Epithelial cell of esophagus (primary cell): Measurements from ENCODE around the gene TLNRD1.

Experiments
- DNase-seq: peaks from one replicate; pipeline ENCODE4 v3.0.0; 2010; ENCODE audit warnings: low read depth
- H3K4me3 ChIP-seq: 2 replicates; pipeline ENCODE4 v1.5.1; 2011; ENCODE audit warnings: mild to moderate bottlenecking, low read length, control low read depth
- TF ChIP-seq, protein P1 (sequence below): IDR thresholded peaks from 2 replicates; pipeline ENCODE4 v1.5.1; 2011; ENCODE audit warnings: low read depth, mild to moderate bottlenecking, low read length, control low read depth, inconsistent platforms; ENCODE audit not compliant: insufficient read depth; ENCODE audit errors: missing control alignments

Gene TLNRD1

DNA sequence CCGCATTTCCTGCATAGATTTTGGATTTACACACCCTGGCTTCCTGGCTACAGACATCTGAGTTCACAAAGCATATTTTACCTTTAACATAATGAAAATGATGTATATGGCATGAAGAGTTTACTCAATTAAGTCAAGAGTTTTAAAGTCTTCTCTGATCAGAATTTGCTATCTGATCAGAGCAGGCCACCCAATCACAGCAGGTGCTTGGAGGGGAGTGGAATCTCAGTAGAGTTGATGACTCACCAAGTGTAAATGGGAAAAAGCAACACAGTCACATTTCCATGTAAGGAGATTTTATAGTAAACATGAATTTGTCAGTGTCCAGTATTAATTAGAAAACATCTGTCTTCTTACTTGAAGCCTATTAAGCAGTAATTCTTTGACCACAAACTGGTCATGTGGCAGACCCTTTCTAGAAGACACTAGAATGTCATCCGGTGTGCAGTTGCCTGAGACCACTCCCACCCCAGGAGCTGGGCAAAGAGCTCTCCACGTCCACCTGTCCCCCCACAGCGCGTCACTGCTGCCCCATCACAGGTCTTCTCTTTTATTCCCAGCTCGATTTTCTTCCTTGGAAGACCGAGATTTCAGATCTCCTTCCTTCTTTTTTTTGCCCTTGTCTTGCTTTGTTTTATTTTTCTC is 21.9 kb upstream of the TLNRD1 start:
- no peak overlapping the region for H3K4me3 ChIP-seq
- DNase-seq: no peak
- TF ChIP-seq, protein P1, sequence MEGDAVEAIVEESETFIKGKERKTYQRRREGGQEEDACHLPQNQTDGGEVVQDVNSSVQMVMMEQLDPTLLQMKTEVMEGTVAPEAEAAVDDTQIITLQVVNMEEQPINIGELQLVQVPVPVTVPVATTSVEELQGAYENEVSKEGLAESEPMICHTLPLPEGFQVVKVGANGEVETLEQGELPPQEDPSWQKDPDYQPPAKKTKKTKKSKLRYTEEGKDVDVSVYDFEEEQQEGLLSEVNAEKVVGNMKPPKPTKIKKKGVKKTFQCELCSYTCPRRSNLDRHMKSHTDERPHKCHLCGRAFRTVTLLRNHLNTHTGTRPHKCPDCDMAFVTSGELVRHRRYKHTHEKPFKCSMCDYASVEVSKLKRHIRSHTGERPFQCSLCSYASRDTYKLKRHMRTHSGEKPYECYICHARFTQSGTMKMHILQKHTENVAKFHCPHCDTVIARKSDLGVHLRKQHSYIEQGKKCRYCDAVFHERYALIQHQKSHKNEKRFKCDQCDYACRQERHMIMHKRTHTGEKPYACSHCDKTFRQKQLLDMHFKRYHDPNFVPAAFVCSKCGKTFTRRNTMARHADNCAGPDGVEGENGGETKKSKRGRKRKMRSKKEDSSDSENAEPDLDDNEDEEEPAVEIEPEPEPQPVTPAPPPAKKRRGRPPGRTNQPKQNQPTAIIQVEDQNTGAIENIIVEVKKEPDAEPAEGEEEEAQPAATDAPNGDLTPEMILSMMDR: no peak

DNA sequence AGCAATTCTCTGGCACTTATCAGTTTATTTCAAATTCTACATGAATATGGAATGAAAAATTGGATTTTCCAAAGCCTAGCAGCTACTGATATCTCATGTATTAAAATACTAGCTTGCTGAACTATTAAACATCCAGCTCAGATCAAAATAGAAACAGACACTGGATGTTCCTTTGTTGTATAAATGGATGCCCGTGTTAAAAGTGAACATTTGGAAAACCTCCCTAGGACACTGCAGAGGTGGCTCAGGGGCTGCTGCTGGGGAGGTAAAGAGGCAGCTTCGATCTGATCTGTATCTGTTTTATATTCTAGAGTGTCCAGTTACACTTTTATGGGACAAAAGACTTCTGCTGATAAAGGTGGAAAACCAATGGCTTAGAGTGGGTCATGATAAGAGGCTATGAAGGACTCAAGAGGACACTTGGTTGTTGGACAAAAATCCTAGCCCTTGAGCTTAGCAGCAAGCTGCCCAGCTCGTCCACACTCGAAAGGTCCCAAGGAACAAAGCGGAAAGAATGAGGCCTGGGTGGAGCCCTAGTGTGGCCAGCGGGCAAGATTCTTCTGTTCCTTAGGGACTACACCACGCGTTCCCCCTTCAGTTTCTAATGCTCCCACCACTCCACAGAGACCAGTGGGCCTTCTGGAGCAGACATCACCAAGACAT is 21.1 kb upstream of the TLNRD1 start:
- no peak overlapping the region for H3K4me3 ChIP-seq
- no peak for DNase-seq
- TF ChIP-seq, protein P1: no peak

DNA sequence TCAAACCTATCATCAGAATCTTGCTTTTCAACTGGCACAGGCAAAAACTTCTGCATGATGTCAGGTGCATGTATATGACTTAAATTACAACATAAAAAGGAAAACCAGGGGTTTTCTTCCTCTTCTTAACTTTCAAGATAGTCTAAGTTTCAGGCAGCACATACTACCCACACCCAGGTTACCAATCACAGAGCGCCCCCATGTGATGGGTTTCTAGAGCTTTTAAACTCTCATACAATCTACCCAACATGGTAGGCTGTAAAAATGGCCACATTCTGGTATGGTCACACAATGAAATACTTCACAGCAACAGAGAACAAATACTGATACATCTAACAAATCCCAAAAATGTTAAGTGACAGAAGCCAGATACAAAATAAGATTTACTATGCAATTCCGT is 18.5 kb upstream of the TLNRD1 start:
- TF ChIP-seq, protein P1: no peak
- no peak overlapping the region for H3K4me3 ChIP-seq
- DNase-seq: no peak

DNA sequence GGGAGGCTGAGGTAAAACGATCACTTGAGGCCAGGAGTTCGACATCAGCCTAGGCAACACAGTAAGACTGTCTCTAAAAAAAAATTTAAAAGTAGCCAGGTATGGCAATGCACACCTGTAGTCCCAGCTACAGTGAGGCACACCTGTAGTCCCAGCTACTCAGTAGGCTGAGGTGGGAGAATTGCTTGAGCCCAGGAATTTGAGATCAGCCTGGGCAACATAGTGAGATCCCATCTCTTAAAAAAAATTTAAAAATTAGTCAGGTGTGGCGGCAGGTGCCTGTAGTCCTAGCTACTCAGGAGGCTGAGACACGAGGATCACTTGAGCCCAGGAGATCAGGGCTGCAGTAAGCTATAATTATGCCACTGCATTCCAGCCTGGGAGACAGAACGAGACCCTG is 17.9 kb upstream of the TLNRD1 start:
- no peak overlapping the region for H3K4me3 ChIP-seq
- no peak for DNase-seq
- TF ChIP-seq, protein P1: no peak

DNA sequence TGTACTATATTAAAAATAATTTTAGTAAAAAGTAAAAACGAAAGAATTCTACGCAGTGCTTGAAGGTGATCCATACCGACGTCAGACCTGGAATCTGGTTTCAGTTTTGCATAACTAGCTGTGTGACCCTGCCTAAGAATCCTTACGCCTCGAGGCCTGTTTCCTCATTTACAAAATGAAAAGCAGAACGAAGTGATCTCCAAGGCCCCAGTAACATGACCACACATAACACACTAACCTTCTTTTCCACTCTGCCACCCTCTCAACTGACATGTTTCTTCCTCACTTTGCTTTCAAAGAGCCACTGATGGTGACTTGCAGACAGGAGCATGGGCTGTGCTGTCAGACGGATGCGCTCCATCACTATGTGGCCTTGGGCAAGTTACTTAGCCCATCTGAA is 15.9 kb upstream of the TLNRD1 start:
- no peak overlapping the region for H3K4me3 ChIP-seq
- DNase-seq: no peak
- TF ChIP-seq, protein P1: no peak

DNA sequence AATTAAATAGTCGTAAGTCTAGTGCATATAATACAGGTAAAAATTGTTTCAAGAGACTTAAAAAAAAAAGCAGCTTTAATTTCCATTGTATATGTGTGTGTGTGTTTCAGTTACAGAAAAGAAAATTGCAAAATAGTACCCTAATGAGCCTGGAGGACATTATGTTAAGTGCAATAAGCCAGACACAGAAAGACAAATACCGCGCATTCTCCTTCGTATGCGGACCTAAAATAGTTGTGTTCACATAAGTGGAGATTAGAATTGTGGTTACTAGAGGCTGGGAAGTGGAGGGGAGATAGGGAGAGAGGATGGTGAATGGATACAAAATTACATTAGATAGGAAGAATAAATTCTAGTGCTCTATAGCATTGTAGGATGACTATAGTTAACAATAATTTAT is 14.7 kb upstream of the TLNRD1 start:
- TF ChIP-seq, protein P1: no peak
- DNase-seq: no peak
- no peak overlapping the region for H3K4me3 ChIP-seq

DNA sequence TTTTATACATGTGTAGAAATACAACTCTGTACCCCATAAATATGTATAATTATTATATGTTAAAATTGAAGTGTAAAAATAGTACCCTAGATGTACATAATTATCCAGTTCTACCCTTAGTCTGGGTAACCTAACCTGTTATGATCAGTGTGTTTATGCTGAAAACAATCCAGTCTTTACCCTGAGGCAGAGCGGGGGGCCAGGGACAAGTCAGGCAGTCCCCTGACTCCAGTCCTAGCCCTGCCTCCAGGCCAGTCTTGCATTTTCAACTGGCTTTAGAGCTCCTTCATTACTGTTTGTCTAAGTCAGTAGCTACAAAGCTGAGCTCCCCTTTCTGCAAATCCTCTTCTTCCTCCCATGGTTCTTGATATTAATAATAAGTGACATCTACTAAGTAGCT is 14.2 kb upstream of the TLNRD1 start:
- DNase-seq: no peak
- TF ChIP-seq, protein P1: no peak
- H3K4me3 ChIP-seq: no peak overlapping the region
